Testis (tissue), 5 donors: Measurements from ENCODE around the gene ZNF419. TPM values are rescaled to one million over a fixed set of nuclear protein-coding genes. Genes with fewer than 3 reads are reported as not detected.
"Not testable (repeated sequence)": the region's sequence is repeated elsewhere in the genome, so short reads cannot be mapped to it uniquely, and the experiment has no call there.

ENCODE experiments used
- DNase-seq: peaks from one replicate; pipeline ENCODE4 v3.0.0-alpha.2; 2019
- H3K27ac ChIP-seq, 2 donors: fragments of 200-600 bp; sonication (generic); one replicate each; pipeline ENCODE4 v1.5.1; 2019
- H3K27me3 ChIP-seq: fragments of 200-600 bp; sonication (generic); one replicate; pipeline ENCODE4 v1.5.1; 2019
- H3K36me3 ChIP-seq: fragments of 200-600 bp; sonication (generic); one replicate; pipeline ENCODE4 v1.5.1; 2017; ENCODE audit warnings: low read depth; ENCODE audit errors: missing control alignments
- H3K4me1 ChIP-seq: fragments of 200-600 bp; sonication (generic); one replicate; pipeline ENCODE4 v1.5.1; 2019
- H3K4me3 ChIP-seq, 2 donors: fragments of 200-600 bp; sonication (generic); one replicate each; pipeline ENCODE4 v1.5.1; 2017 to 2019
- H3K9me3 ChIP-seq: fragments of 200-600 bp; sonication (generic); one replicate; pipeline ENCODE4 v1.5.1; 2017
- POLR2A ChIP-seq: fragments of 450-650 bp; IDR thresholded peaks from one replicate; pipeline ENCODE4 v1.6.1; 2017; ENCODE audit warnings: antibody characterized with exemption, mild to moderate bottlenecking, moderate library complexity
- WGBS, 2 donors: methylation state at CpG; one replicate each; pipeline ENCODE4 v1.1.5; 2018; 5-methylcytosine and 5-hydroxymethylcytosine counted together
- intact Hi-C: fragments of 100-400 bp; cut with DNase I; formaldehyde crosslinking; loops from one replicate; pipeline ENCODE4 v1.15.1; 2023; ENCODE audit warnings: low total_unique reads
- long read RNA-seq, 2 donors: transcript quantifications; one replicate each; lab custom pipeline, GENCODE V29; 2026
- polyA plus RNA-seq: library from polyadenylated mRNA; stranded (reverse); fragments of 350-450 nt; fragmentation: Illumina TruSeq; extraction: RNeasy Lipid Tissue Mini Kit (QIAGEN cat#74804); gene quantifications from one replicate; pipeline ENCODE4 v1.2.3, GENCODE V29; 2014; ENCODE audit warnings: low read depth, low replicate concordance; ENCODE audit not compliant: insufficient read depth
- total RNA-seq, 2 donors: library from RNA; depleted of rRNA; stranded (reverse); fragments of >200 nt; gene quantifications; one replicate each; pipeline ENCODE4 v1.2.3, GENCODE V29; 2016
- TF ChIP-seq, protein P1 (sequence below), 3 experiments: fragments of 450-650 bp in 2 of 3; fragments of 200-600 bp in 1 of 3; sonication (generic) in 1 of 3; IDR thresholded peaks; one replicate each; pipeline ENCODE4 v1.5.1; 2016 to 2019; ENCODE audit warnings: antibody characterized with exemption in 3 of 3, mild to moderate bottlenecking in 2 of 3, moderate library complexity in 1 of 3

Gene ZNF419
- 10 to 100 TPM; 15.1 to 23.6 TPM for total RNA-seq
- polyA plus RNA-seq, result 10.1 TPM
- long read RNA-seq, donor 1, partial matches to known transcripts, result 0 of 8 reads
- long read RNA-seq, donor 1, other reads (novel, unspliced or antisense), result 0 of 8 reads
- long read RNA-seq, donor 2, partial matches to known transcripts, result 0 of 4 reads
- long read RNA-seq, donor 2, other reads (novel, unspliced or antisense), result 0 of 4 reads

- peak within 1 kb of the TSS; percentile 95 to 97 for H3K4me3 ChIP-seq
- WGBS, 2 donors, result 0 to 1% methylated on average over 9 to 19 of the region's 69 CpGs
- peak; percentile 97 for DNase-seq
- H3K27me3 ChIP-seq, H3K9me3 ChIP-seq, intact Hi-C loops, H3K36me3 ChIP-seq, H3K4me1 ChIP-seq: not testable (repeated sequence)
- H3K27ac ChIP-seq, result peak within 1 kb of the TSS in 1 of 2 donors; percentile 68
Measured at GRCh38 chr19:57487477-57488298, at the start of gene ZNF419. Gene ZNF419 (plus strand): TSS chr19:57487750. CDS start chr19:57487951, 201 bp downstream.

DNA sequence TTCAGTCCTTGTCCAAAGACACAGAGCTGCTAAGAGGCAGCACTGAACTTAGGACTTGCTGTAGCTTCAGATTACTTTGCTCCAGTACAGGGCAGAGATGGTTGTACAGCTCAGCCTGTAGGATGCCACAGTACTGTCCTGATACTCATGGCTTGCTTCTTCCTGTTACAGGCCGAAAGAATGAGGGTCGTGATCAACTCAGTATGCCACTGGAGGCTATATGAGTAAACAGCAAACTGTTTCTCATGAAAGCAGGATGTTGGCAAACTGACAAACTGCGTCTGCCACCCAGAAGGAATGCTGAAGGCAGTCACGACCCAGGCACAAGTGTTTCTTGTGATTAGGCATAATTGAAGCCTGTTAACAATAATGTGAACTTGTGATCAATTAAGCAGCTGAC, 49.6 kb upstream of the ZNF419 start:
- no peak for DNase-seq
- TF ChIP-seq, protein P1, sequence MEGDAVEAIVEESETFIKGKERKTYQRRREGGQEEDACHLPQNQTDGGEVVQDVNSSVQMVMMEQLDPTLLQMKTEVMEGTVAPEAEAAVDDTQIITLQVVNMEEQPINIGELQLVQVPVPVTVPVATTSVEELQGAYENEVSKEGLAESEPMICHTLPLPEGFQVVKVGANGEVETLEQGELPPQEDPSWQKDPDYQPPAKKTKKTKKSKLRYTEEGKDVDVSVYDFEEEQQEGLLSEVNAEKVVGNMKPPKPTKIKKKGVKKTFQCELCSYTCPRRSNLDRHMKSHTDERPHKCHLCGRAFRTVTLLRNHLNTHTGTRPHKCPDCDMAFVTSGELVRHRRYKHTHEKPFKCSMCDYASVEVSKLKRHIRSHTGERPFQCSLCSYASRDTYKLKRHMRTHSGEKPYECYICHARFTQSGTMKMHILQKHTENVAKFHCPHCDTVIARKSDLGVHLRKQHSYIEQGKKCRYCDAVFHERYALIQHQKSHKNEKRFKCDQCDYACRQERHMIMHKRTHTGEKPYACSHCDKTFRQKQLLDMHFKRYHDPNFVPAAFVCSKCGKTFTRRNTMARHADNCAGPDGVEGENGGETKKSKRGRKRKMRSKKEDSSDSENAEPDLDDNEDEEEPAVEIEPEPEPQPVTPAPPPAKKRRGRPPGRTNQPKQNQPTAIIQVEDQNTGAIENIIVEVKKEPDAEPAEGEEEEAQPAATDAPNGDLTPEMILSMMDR (IDR thresholded peaks at IDR 0.05), result no peak
- no peak for TF ChIP-seq POLR2A
- H3K4me3 ChIP-seq, result no peak overlapping the region
- intact Hi-C loops, result no loop called here
- H3K9me3 ChIP-seq, result no peaks in the 10 kb centered on the region
- H3K27me3 ChIP-seq, result no peaks in the 10 kb centered on the region
- no peaks in the 10 kb centered on the region for H3K36me3 ChIP-seq
- WGBS, 2 donors, result 77 to 81% methylated on average over 4 of the region's 4 CpGs
- no peaks in the 10 kb centered on the region for H3K4me1 ChIP-seq
- no peak overlapping the region for H3K27ac ChIP-seq

- WGBS, 2 donors, result 83 to 89% methylated on average over 9 of the region's 9 CpGs
- Histone ChIP-seq H3K4me3 (no peak overlapping the region), H3K27ac (no peak overlapping the region), H3K9me3 (no peaks in the 10 kb centered on the region), H3K36me3 (no peaks in the 10 kb centered on the region), H3K27me3 (no peaks in the 10 kb centered on the region), H3K4me1 (no peaks in the 10 kb centered on the region)
- TF ChIP-seq, protein P1 (IDR thresholded peaks at IDR 0.05), result no peak
- TF ChIP-seq POLR2A, result no peak
- no peak for DNase-seq
- intact Hi-C loops, result no loop called here
Measured at GRCh38 chr19:57438925-57439324, 48.6 kb upstream of the ZNF419 start.

GRCh38 chr19:57441979-57442752, 45.4 kb upstream of the ZNF419 start:
- no peaks in the 10 kb centered on the region for H3K4me1 ChIP-seq
- DNase-seq, result no peak
- intact Hi-C loops, result no loop called here
- no peaks in the 10 kb centered on the region for H3K36me3 ChIP-seq
- no peaks in the 10 kb centered on the region for H3K27me3 ChIP-seq
- no peak for TF ChIP-seq POLR2A
- TF ChIP-seq, protein P1 (IDR thresholded peaks at IDR 0.05), result no peak
- no peak overlapping the region for H3K27ac ChIP-seq
- no peaks in the 10 kb centered on the region for H3K9me3 ChIP-seq
- H3K4me3 ChIP-seq, result no peak overlapping the region
- WGBS, 2 donors, result 84 to 96% methylated on average over 5 to 7 of the region's 7 CpGs

GRCh38 chr19:57443121-57443696, 44.3 kb upstream of the ZNF419 start:
- TF ChIP-seq, protein P1 (IDR thresholded peaks at IDR 0.05), result no peak
- TF ChIP-seq POLR2A, result no peak
- no peak overlapping the region for H3K4me3 ChIP-seq
- no peaks in the 10 kb centered on the region for H3K4me1 ChIP-seq
- no peaks in the 10 kb centered on the region for H3K9me3 ChIP-seq
- no peaks in the 10 kb centered on the region for H3K36me3 ChIP-seq
- no peak overlapping the region for H3K27ac ChIP-seq
- DNase-seq, result no peak
- H3K27me3 ChIP-seq, result no peaks in the 10 kb centered on the region
- intact Hi-C loops, result no loop called here
- 69 to 78% methylated on average over 5 of the region's 5 CpGs for WGBS, 2 donors
